Lower leg skin (tissue), 4 donors: ENCODE data around the gene UBASH3A. TPM values are rescaled to one million over a fixed set of nuclear protein-coding genes. Genes with fewer than 3 reads are reported as not detected.

Experiments
- DNase-seq, 2 donors: peaks; one replicate each; pipeline ENCODE4 v3.0.0-alpha.2; 2019; ENCODE audit warnings: low spot score in 2 of 2
- H3K4me3 ChIP-seq: fragments of 200-600 bp; sonication (generic); 2 replicates; pipeline ENCODE4 v1.5.1; 2017; ENCODE audit warnings: mild to moderate bottlenecking, low read depth; ENCODE audit not compliant: poor library complexity, severe bottlenecking
- POLR2A ChIP-seq, 2 donors: fragments of 450-650 bp; IDR thresholded peaks; one replicate each; pipeline ENCODE4 v1.6.1; 2016 to 2017; ENCODE audit warnings: antibody characterized with exemption in 2 of 2, mild to moderate bottlenecking in 1 of 2, moderate library complexity in 1 of 2
- WGBS, 2 donors: methylation state at CpG; one replicate each; pipeline ENCODE4 v1.1.5; 2018; 5-methylcytosine and 5-hydroxymethylcytosine counted together
- intact Hi-C: fragments of 100-400 bp; cut with DNase I; formaldehyde crosslinking; loops from one replicate; pipeline ENCODE4 v1.15.0; 2023; ENCODE audit warnings: low total_unique reads
- total RNA-seq, 4 donors: library from RNA; depleted of rRNA; stranded (reverse); fragments of >200 nt; gene quantifications; one replicate each; pipeline ENCODE4 v1.1.0, GENCODE V29; 2016
- TF ChIP-seq, protein P1 (sequence below), 3 donors: fragments of 450-650 bp; IDR thresholded peaks; one replicate each; pipeline ENCODE4 v1.5.1; 2016; ENCODE audit warnings: antibody characterized with exemption in 3 of 3, mild to moderate bottlenecking in 3 of 3, moderate library complexity in 2 of 3

UBASH3A gene
- total RNA-seq, 4 donors from 2014 or later, result 0.23 TPM; not detected in 3

DNA sequence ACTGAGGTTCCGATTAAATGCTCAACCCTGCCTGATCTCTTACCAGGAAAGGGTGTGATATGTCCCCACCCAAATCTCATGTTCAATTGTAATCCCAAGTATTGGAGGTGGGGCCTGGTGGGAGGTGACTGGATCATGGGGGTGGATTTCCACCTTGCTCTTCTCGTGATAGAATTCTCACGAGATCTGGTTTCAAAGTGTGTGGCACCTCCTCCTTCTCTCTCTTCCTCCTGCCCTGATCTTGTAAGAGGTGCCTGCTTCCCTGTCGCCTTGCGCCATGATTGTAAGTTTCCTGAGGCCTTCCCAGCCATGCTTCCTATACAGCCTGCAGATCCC, 57.5 kb downstream of the UBASH3A start:
- peak in 1 of 2 donors; percentile 20 for DNase-seq
- WGBS, 2 donors, result 65 to 88% methylated on average over 5 of the region's 5 CpGs
- no peak overlapping the region for H3K4me3 ChIP-seq
- intact Hi-C loops, result no loop called here
- TF ChIP-seq, protein P1, sequence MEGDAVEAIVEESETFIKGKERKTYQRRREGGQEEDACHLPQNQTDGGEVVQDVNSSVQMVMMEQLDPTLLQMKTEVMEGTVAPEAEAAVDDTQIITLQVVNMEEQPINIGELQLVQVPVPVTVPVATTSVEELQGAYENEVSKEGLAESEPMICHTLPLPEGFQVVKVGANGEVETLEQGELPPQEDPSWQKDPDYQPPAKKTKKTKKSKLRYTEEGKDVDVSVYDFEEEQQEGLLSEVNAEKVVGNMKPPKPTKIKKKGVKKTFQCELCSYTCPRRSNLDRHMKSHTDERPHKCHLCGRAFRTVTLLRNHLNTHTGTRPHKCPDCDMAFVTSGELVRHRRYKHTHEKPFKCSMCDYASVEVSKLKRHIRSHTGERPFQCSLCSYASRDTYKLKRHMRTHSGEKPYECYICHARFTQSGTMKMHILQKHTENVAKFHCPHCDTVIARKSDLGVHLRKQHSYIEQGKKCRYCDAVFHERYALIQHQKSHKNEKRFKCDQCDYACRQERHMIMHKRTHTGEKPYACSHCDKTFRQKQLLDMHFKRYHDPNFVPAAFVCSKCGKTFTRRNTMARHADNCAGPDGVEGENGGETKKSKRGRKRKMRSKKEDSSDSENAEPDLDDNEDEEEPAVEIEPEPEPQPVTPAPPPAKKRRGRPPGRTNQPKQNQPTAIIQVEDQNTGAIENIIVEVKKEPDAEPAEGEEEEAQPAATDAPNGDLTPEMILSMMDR (IDR thresholded peaks at IDR 0.05), result no peak
- TF ChIP-seq POLR2A (IDR thresholded peaks at IDR 0.05), result no peak

DNA sequence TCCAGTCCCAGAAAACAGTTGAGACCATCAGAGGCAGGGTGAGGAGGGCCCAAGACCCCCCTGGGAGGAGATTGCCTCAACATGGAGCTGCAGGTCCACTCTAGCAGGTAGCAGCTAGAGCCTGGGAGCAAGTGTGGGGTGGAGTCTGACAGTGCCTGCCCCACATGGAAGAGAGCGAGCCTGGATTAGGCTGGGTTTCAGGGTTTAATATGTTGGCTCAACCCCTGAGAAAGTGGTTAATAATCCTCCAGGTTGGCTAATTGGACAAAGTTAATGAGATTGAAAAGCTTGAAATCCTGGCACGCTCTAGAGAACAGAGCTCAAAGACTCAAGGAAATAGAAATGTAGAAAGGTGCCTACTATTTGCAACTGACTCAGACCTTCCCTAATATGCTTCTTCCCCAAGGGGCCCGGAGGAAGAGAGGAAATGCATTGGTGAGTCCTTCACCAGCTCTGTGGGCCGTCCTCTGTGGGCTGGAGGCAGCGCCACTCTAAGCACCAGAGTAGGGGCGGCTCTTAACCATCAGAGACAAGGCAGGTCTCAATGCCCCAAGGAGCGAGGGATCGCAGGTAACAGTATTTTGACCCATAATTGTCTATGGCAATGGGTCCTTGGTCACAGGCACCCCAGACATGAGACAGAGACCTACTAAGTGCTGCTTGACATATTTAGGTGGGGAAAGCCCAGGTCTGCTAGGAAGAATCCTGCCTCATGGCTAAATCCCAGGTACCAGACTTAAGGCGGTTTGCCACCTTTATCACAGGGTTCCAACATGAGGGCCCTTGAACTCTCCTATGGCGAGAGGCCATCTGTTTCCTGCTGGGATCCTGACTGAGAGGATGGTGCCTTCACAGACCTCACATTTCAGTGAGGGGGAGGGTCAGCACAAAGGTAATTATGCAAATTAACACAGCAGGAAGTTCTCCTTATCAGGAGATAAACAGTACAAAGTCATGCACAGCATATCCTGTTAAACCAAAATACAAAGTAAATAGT, 58.5 kb downstream of the UBASH3A start:
- intact Hi-C loops, result no loop called here
- TF ChIP-seq, protein P1 (IDR thresholded peaks at IDR 0.05), result no peak
- TF ChIP-seq POLR2A (IDR thresholded peaks at IDR 0.05), result no peak
- no peak overlapping the region for H3K4me3 ChIP-seq
- 83 to 84% methylated on average over 10 of the region's 10 CpGs for WGBS, 2 donors
- DNase-seq, result peak in 1 of 2 donors; percentile 76

DNA sequence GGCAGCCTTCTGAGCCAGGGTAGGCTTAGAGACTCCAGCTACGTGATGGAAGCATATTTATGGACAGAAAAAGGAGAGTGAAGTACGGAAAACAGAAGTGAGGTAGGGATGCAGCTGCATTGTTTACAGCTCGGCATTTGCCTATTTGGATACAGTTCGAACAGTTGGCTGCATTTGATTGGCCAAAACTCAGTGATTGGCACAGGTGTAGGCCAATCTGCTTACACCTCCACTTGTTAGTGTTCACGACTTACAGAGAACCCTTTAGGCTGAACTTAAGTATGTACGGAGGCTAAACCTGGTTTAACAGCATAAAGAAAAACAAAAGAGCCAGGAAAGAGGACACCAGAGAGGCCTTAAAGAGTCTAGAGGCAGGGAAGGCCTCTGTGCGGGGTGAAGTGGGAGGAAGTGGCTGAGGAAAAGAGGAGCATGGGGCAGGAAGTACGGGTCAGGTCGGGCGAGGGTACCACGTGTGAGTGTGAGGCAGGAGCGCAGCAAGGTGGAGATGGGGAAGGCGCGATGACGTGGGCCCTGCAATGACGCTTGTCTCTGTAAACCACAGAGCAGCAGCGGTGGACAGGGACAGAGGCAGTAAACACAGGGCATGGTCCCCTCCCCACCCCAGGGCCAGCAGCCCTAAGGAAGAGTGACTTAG, 60.3 kb downstream of the UBASH3A start:
- no peak overlapping the region for H3K4me3 ChIP-seq
- TF ChIP-seq POLR2A (IDR thresholded peaks at IDR 0.05), result no peak
- TF ChIP-seq, protein P1 (IDR thresholded peaks at IDR 0.05), result no peak
- intact Hi-C loops, result no loop called here
- DNase-seq, result peak in 1 of 2 donors; percentile 85
- 78 to 81% methylated on average over 17 of the region's 17 CpGs for WGBS, 2 donors

DNA sequence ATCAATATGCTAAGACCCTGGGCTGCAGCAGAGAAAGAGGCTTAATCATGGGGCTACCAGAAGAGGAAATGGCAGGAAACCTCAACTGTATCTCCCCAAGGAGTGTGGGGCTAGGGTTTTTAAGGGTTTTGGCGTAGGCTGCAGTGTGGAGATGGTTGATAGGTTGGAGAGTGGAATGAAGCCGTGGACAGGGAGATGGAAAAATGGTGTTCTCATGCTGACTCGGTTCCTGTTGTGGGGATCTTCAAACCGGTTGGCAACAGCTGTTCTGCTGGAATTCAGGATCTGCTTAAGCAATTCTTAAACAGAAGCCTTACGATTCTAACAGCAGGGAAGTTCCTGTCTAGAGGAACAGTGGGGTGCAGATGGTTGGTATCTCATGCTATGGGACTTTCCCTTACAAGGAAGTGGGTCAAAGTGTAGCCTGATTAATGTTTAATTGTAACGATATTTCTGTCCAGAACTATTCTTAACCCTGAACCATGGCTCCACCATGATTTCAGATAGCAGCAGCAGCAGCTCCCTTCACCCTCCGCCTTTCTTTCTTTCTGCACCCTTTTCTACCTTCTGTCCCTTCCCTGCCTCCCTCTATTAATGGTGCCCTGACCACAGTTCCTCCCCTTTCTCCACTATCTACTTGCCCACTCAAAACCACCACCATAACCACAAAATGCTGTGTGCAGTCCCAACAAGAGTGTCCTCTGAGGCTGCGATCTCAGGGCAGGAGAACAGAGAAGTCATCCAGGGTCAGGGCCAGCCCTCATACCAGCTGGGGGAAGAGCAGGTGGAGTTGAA, 61.5 kb downstream of the UBASH3A start:
- 55 to 57% methylated on average over 8 of the region's 8 CpGs for WGBS, 2 donors
- peak in 1 of 2 donors; percentile 40 for DNase-seq
- H3K4me3 ChIP-seq, result no peak overlapping the region
- TF ChIP-seq POLR2A (IDR thresholded peaks at IDR 0.05), result no peak
- TF ChIP-seq, protein P1 (IDR thresholded peaks at IDR 0.05), result no peak
- intact Hi-C loops, result no loop called here

DNA sequence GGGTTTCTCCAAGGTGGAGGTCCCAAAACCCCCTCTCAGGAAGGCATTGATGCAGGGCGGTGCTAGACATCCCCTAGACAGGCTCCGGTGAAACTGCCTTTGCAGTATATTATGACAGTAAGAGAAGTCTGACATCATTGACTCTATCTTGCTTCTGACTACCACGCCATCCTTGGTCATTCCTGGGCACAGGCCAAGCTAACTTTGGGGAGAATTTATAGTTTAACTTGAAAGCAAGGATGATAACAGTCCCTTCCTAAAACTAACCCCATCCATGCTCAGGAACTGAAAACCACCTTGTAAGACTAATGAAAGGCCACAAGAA, 62.1 kb downstream of the UBASH3A start:
- TF ChIP-seq, protein P1 (IDR thresholded peaks at IDR 0.05), result no peak
- no peak for TF ChIP-seq POLR2A (IDR thresholded peaks at IDR 0.05)
- 86 to 92% methylated on average over 3 of the region's 3 CpGs for WGBS, 2 donors

More for the DNA sequence above, 62.1 kb downstream of the UBASH3A start:
- no peak overlapping the region for H3K4me3 ChIP-seq
- intact Hi-C loops, result no loop called here
- peak in 1 of 2 donors; percentile 54 for DNase-seq
